HCEC 1CT (cell line): ENCODE measurements around the gene MDP1.
"Not testable (repeated sequence)": the region's sequence is repeated elsewhere in the genome, so short reads cannot be mapped to it uniquely, and the experiment has no call there.

Source experiments
- DNase-seq: peaks from one replicate; pipeline ENCODE4 v3.0.0-alpha.2; 2017

The MDP1 gene

GRCh38 chr14:24249230-24250021 lies 33.6 kb upstream of the MDP1 start:
- no peak for DNase-seq

- no peak for DNase-seq
These were observed 31.6 kb upstream of the MDP1 start for GRCh38 chr14:24247422-24247821.

- DNase-seq = no peak
These were observed 30.9 kb upstream of the MDP1 start for GRCh38 chr14:24246765-24247212.

- not testable (repeated sequence) for DNase-seq
These were observed 29.5 kb upstream of the MDP1 start for GRCh38 chr14:24245350-24245749.

GRCh38 chr14:24243336-24243836 lies 27.5 kb upstream of the MDP1 start:
- DNase-seq = no peak

- DNase-seq = peak; percentile 97
These were observed 26.1 kb upstream of the MDP1 start for GRCh38 chr14:24241829-24242443.

- no peak for DNase-seq
These were observed 24.4 kb upstream of the MDP1 start for GRCh38 chr14:24240110-24240918.

GRCh38 chr14:24238527-24239037 lies 22.7 kb upstream of the MDP1 start:
- no peak for DNase-seq

- DNase-seq = no peak
These were observed 22.3 kb upstream of the MDP1 start for GRCh38 chr14:24238123-24238522.

GRCh38 chr14:24237463-24237955 lies 21.6 kb upstream of the MDP1 start:
- DNase-seq = no peak

- no peak for DNase-seq
These were observed 21.0 kb upstream of the MDP1 start for GRCh38 chr14:24236689-24237462.

- no peak for DNase-seq
These were observed 20.2 kb upstream of the MDP1 start for GRCh38 chr14:24235804-24236688.

- DNase-seq = no peak
These were observed 18.5 kb upstream of the MDP1 start for GRCh38 chr14:24234095-24235005.

- no peak for DNase-seq
These were observed 17.6 kb upstream of the MDP1 start for GRCh38 chr14:24233538-24233866.

- peak; percentile 11 for DNase-seq
These were observed 17.0 kb upstream of the MDP1 start, which contains the start of gene GMPR2 for GRCh38 chr14:24232645-24233537. Gene GMPR2 (plus strand): TSS chr14:24232929. CDS start chr14:24233254, 325 bp downstream.

- DNase-seq = peak; percentile 97
These were observed 16.3 kb upstream of the MDP1 start, which contains the start of gene NEDD8 for GRCh38 chr14:24232121-24232644. Gene NEDD8 (minus strand): TSS chr14:24232367. CDS start chr14:24232267, 100 bp downstream.

- no peak for DNase-seq
These were observed 15.6 kb upstream of the MDP1 start for GRCh38 chr14:24231263-24232120.
